PC-9 (cell line): ENCODE data around the gene ACTR8. TPM values are rescaled to one million over a fixed set of nuclear protein-coding genes. Genes with fewer than 3 reads are reported as not detected.

ENCODE experiments used
- BruUV-seq: library from RNA; stranded (reverse); fragments of 400-500 nt; replicated peaks from 2 replicates; lab custom pipeline; 2021; lab: Mats Ljungman, UMichigan
- CTCF ChIA-PET: fragments of 300-600 bp; sonication (Branson Sonifier 250); formaldehyde crosslinking; loops from one replicate; lab custom pipeline; 2022; ENCODE audit warnings: antibody characterized with exemption; lab: Charles Lee
- POLR2A ChIA-PET: fragments of 300-600 bp; sonication (Branson Sonifier 250); formaldehyde crosslinking; loops from one replicate; lab custom pipeline; 2022; ENCODE audit warnings: antibody characterized with exemption; ENCODE audit not compliant: unreplicated experiment; lab: Charles Lee
- DNase-seq, 2 experiments: peaks; one replicate each; pipeline versions ENCODE4 v3.0.0 to v3.0.0-alpha.2; 2015 to 2022; ENCODE audit warnings: mixed read lengths in 1 of 2
- H2AFZ ChIP-seq: fragments of 200-600 bp; sonication (generic); 2 replicates; pipeline ENCODE4 v1.8.1; 2017; ENCODE audit warnings: antibody characterized with exemption
- H3F3A ChIP-seq: fragments of 200-600 bp; sonication (generic); 2 replicates; pipeline ENCODE4 v1.8.1; 2017; ENCODE audit warnings: antibody characterized with exemption, mild to moderate bottlenecking, low read depth; ENCODE audit not compliant: insufficient read depth
- H3K27ac ChIP-seq: fragments of 200-600 bp; sonication (generic); 2 replicates; pipeline ENCODE4 v1.6.1; 2016; ENCODE audit warnings: mixed run types
- H3K27me3 ChIP-seq: fragments of 200-600 bp; sonication (generic); 2 replicates; pipeline ENCODE4 v1.6.1; 2016; ENCODE audit warnings: low read depth, mixed run types; ENCODE audit not compliant: insufficient read depth
- H3K36me3 ChIP-seq: fragments of 200-600 bp; sonication (generic); 2 replicates; pipeline ENCODE4 v1.6.1; 2016; ENCODE audit warnings: low read depth, mixed run types
- H3K4me1 ChIP-seq: fragments of 200-600 bp; sonication (generic); replicated peaks from 2 replicates; pipeline ENCODE4 v1.6.1; 2016; ENCODE audit warnings: mixed run types; ENCODE audit not compliant: insufficient read depth
- H3K4me2 ChIP-seq: fragments of 200-600 bp; sonication (generic); 2 replicates; pipeline ENCODE4 v1.6.1; 2017; ENCODE audit warnings: mixed run types
- H3K4me3 ChIP-seq: fragments of 200-600 bp; sonication (generic); 2 replicates; pipeline ENCODE4 v1.6.1; 2016; ENCODE audit warnings: mixed run types
- H3K79me2 ChIP-seq: fragments of 200-600 bp; sonication (generic); 2 replicates; pipeline ENCODE4 v1.6.1; 2017; ENCODE audit warnings: low read depth, mixed run types
- H3K9me2 ChIP-seq: fragments of 200-600 bp; sonication (generic); 2 replicates; pipeline ENCODE4 v1.8.1; 2017; ENCODE audit warnings: mild to moderate bottlenecking; ENCODE audit not compliant: insufficient read depth
- H3K9me3 ChIP-seq: fragments of 200-600 bp; sonication (generic); 2 replicates; pipeline ENCODE4 v1.8.1; 2016; ENCODE audit warnings: low read depth; ENCODE audit not compliant: insufficient read depth
- H4K20me1 ChIP-seq: fragments of 200-600 bp; sonication (generic); 2 replicates; pipeline ENCODE4 v1.8.1; 2017; ENCODE audit not compliant: insufficient read depth
- CTCF ChIP-seq: fragments of 200-600 bp; sonication (generic); conservative IDR thresholded peaks from 2 replicates; pipeline ENCODE4 v1.6.1; 2017; ENCODE audit warnings: mixed run types, antibody characterized with exemption, mild to moderate bottlenecking, moderate library complexity
- EZH2 ChIP-seq: fragments of 200-600 bp; sonication (generic); IDR thresholded peaks from 2 replicates; pipeline ENCODE4 v1.8.0; 2017; ENCODE audit warnings: antibody characterized with exemption, low read depth
- intact Hi-C: fragments of 100-400 bp; cut with micrococcal nuclease; formaldehyde crosslinking; loops from one replicate; pipeline ENCODE4 v1.10.0; 2022; ENCODE audit not compliant: unreplicated experiment
- total RNA-seq: library from RNA; stranded (reverse); gene quantifications from 2 replicates; pipeline ENCODE4 v1.2.3, GENCODE V29; 2021

ACTR8 gene
- total RNA-seq, 1 experiment from 2014 or later = 25.5 TPM

- Histone ChIP-seq H3K9me3 (no peaks in the 10 kb centered on the region), H2AFZ (no peak overlapping the region), H3K4me3 (no peak overlapping the region), H3K27ac (no peak overlapping the region), H3F3A (no peaks in the 10 kb centered on the region), H3K4me2 (no peak overlapping the region), H3K36me3 (no peaks in the 10 kb centered on the region), H3K79me2 (no peaks in the 10 kb centered on the region), H3K27me3 (peaks cover 23% of the 10 kb centered on the region; the same call in 1 of the 2 replicates), H3K9me2 (no peaks in the 10 kb centered on the region), H4K20me1 (no peaks in the 10 kb centered on the region), H3K4me1 (no peaks in the 10 kb centered on the region)
- BruUV-seq = no TSS peak
- no peak for TF ChIP-seq CTCF
- no peak for TF ChIP-seq EZH2
- no peak for DNase-seq
- ChIA-PET CTCF (no interaction called here), POLR2A (no interaction called here)
- intact Hi-C loops = no loop called here
Observed at GRCh38 chr3:53829605-53830004, 52.3 kb downstream of the ACTR8 start.

- CTCF ChIA-PET = no interaction called here
- intact Hi-C loops = no loop called here
- POLR2A ChIA-PET = no interaction called here
- Histone ChIP-seq H3K79me2 (no peaks in the 10 kb centered on the region), H3K9me2 (no peaks in the 10 kb centered on the region), H3K9me3 (no peaks in the 10 kb centered on the region), H4K20me1 (no peaks in the 10 kb centered on the region), H3K4me1 (no peaks in the 10 kb centered on the region), H3K36me3 (no peaks in the 10 kb centered on the region), H3K4me3 (no peak overlapping the region), H3K4me2 (no peak overlapping the region), H2AFZ (no peak overlapping the region), H3K27ac (no peak overlapping the region), H3F3A (no peaks in the 10 kb centered on the region), H3K27me3 (peaks cover 23% of the 10 kb centered on the region; the same call in 1 of the 2 replicates)
- TF ChIP-seq CTCF = no peak
- no peak for TF ChIP-seq EZH2
- BruUV-seq = no TSS peak
- no peak for DNase-seq
Observed at GRCh38 chr3:53828581-53828980, 53.4 kb downstream of the ACTR8 start.

- intact Hi-C loops = no loop called here
- H4K20me1 ChIP-seq = no peaks in the 10 kb centered on the region
- BruUV-seq = no TSS peak
- no peak overlapping the region for H3K4me3 ChIP-seq
- no peaks in the 10 kb centered on the region for H3K36me3 ChIP-seq
- CTCF ChIA-PET = no interaction called here
- H3K79me2 ChIP-seq = no peaks in the 10 kb centered on the region
- H3F3A ChIP-seq = no peaks in the 10 kb centered on the region
- no peaks in the 10 kb centered on the region for H3K9me3 ChIP-seq
- H3K9me2 ChIP-seq = no peaks in the 10 kb centered on the region
- TF ChIP-seq EZH2 (no peak), CTCF (no peak)
- no peak overlapping the region for H2AFZ ChIP-seq
- POLR2A ChIA-PET = no interaction called here
- no peak overlapping the region for H3K27ac ChIP-seq
- H3K27me3 ChIP-seq = peaks cover 32% of the 10 kb centered on the region; the same call in 1 of the 2 replicates
- no peaks in the 10 kb centered on the region for H3K4me1 ChIP-seq
- DNase-seq = no peak
- H3K4me2 ChIP-seq = no peak overlapping the region
Observed at GRCh38 chr3:53826048-53826447, 55.9 kb downstream of the ACTR8 start.
